GM18505 (cell line): ENCODE data around the gene OPN1LW.
"Not testable (repeated sequence)": the region's sequence is repeated elsewhere in the genome, so short reads cannot be mapped to it uniquely, and the experiment has no call there.

Experiments
- ATAC-seq: cut with Tn5 transposase; IDR thresholded peaks from one replicate; pipeline ENCODE4 v1.9.1; 2021; ENCODE audit not compliant: unreplicated experiment
- POLR2A ChIP-seq: IDR thresholded peaks from 4 replicates; pipeline ENCODE4 v1.6.1; 2011; ENCODE audit warnings: borderline replicate concordance; ENCODE audit not compliant: insufficient read depth, insufficient read length; ENCODE audit errors: extremely low read depth

OPN1LW gene

DNA sequence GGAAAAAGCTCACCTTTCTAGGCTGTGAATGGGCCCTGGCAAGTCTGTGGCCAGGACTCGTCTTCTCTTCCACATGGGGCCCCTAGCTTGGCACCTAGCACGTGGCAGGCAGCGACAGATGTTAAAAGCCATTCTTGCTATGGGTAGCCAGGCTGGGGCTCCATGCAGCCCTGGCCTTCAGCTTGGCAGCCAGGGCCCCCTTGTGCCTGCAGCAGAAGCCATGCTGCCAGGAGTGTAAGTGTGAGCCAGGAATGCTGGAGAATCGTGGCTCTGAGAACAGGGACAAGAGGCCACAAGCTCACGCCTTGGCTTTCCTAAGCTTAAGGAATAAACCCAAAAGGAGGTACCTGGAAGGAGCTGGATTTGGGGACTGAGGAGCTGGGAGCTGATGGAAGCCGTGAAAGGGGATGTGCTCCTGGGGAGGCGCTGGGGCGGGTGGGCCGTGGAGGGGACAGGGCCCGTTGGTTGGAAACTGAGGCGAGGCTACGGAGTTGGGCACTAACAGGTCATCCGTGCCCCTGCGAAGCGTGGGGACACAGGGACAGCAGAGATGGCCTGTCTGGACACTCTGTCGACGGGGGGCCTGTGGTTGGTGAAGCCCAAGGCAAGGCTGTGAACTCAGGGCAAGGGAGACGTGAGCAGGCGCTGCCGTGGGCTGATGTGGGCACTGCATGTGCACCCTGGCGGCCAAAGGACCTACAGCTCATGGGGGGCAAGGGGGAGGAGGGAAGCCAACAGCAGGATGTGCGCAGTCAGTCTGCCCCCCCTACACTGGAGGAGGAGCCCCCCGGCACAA lies 895 bp upstream of the OPN1LW start:
- no peak for TF ChIP-seq POLR2A
- ATAC-seq: no peak

DNA sequence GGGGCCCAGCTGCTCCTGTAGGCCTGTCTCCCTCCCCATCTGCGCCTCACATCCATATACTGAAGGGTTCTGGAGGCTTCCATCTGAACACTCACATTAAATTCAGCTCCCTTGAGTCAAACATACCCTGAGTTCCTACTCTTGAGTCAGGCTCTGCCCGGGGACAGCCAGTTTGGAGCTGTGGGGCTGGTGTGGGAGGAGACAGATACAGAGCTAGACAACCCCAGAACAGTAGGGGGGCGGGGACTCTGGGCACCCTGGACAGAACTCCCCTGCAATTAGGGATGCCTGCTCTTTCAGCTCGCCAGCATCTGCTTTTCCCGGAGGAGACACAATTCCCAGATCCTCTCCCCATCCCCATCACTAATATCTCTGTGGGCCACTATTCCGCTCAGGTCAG lies 7.0 kb downstream of the OPN1LW start:
- not testable (repeated sequence) for ATAC-seq

DNA sequence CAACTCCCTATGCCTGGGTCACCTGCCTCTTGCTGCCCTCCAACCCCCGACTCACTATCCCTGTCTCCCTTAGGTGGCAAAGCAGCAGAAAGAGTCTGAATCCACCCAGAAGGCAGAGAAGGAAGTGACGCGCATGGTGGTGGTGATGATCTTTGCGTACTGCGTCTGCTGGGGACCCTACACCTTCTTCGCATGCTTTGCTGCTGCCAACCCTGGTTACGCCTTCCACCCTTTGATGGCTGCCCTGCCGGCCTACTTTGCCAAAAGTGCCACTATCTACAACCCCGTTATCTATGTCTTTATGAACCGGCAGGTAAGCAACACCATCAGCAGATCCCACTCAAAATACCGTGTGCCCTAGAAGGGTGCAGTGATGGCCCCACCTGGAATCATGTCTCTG lies 12.2 kb downstream of the OPN1LW start:
- ATAC-seq: not testable (repeated sequence)

DNA sequence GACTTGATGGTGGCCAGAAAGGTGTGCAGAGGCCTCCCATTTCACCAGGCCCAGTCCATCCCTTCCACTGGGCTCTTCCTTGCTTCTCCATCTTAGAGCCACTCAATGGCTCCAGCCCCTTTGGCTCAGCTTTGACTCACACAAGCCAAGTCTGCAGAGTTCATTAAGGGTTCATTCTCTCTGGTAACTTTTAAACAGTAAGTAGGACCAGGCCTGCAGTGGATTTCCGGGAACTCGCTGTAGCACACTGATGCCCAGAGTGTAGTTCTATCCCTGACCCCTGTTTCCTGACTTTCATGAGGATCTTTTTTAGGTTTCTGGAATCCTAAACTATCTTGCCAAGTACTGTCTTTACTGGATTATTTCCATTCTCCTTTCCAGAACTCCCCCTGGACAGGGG lies 13.2 kb downstream of the OPN1LW start:
- not testable (repeated sequence) for ATAC-seq

DNA sequence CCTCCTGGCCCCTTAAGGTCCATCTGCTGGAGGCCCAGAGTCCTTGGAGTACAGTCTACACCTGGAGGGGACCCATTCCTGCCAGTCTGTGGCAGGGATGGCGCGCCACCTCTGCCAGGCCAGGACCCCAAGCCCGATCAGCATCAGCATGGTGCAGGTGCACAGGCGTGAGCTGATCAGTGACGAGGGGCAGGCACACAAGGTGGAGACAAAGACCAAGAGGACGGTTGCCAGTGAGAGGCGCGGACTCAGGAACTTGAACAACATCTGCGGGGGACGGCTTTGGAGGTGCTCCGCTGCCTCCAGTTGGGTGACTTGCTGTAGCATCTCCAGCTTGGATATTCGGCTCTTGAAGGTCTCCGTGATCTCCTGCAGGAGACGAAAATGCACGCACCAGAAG lies 15.3 kb downstream of the OPN1LW start:
- not testable (repeated sequence) for ATAC-seq

DNA sequence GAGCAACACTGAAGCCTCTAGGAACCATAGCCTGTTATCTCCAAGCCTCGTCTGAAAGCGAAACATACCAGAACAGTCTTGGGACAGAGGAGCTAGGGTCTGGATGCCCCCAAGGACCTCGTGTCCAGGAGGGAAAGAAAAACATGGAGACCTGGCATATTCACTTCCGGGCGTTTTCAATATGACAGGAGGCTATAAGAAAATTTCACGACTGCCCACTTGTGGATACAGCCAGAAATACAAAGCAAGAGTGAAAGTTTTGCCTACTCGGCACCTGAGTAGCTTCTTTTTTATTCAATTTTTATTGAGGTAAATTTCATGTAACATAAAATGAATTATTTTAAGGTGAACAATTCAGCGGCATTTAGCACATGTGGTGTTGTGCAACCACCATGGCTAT lies 20.9 kb downstream of the OPN1LW start:
- not testable (repeated sequence) for ATAC-seq

DNA sequence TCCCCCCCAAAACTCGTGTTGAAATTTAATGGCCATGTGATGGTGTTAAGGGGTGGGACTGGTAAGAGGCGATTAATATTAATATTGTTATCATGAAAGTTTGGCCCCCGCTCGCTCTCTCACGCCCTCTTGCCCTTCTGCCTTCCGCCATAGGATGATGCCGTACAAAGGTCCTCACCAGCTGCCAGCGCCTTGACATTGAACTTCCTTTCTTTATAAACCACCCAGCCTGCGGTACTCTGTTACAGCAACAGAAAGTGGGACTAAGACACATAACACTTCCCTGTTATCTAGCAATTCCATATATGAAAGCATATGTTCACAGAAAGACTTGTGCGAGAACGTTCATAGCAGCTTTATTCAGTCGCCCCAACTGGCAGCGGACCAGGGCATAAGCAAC lies 24.3 kb downstream of the OPN1LW start:
- not testable (repeated sequence) for ATAC-seq

DNA sequence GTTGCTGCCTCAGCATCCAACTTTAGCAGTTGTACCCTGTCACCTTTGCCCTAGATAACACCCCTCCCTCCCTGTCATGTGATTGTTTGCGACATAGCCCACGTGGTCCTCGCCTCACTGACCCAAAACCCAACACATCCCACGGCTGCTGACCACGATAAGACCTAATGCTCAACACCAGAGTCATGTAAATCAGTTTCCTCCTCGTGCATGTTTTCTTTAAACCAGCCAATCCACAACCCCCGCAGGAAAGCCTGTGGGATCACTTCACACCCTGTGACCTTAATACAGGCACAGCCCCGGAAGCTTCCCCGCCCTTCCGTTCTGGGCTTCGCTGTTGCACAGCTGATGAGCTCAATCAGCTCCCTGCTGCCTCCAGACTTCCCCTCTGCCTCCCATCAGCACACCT lies 28.5 kb downstream of the OPN1LW start:
- ATAC-seq: not testable (repeated sequence)

DNA sequence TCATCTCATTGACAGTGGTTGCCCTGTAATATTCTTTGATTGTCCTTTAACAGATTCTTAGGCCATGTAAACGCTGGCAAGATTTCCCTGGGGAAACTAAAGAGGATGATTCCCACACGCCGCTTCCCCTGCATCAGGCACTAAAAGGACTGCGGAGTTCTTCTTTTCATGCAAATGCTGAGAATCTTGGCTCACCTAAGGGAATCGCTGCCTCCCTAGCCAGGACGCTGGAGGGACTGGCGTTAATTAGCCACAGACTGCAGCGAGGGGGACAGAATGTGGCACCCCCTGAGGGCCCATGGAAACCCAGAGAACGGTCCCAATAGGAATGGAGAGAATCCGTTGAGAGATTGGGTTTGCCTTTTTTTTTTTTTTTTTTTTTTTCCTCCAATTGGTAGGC lies 30.3 kb downstream of the OPN1LW start:
- ATAC-seq: not testable (repeated sequence)

DNA sequence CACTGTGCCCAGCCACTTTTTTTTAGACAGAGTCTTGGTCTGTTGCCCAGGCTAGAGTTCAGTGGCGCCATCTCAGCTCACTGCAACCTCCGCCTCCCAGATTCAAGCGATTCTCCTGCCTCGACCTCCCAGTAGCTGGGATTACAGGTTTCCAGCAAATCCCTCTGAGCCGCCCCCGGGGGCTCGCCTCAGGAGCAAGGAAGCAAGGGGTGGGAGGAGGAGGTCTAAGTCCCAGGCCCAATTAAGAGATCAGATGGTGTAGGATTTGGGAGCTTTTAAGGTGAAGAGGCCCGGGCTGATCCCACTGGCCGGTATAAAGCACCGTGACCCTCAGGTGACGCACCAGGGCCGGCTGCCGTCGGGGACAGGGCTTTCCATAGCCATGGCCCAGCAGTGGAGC lies 38.3 kb downstream of the OPN1LW start, which contains the start of gene OPN1MW:
Gene OPN1MW, plus strand, starts transcription at position 301 of the 400 bp plus-strand sequence. Its CDS starts 82 bp downstream, at position 383.
- not testable (repeated sequence) for ATAC-seq

DNA sequence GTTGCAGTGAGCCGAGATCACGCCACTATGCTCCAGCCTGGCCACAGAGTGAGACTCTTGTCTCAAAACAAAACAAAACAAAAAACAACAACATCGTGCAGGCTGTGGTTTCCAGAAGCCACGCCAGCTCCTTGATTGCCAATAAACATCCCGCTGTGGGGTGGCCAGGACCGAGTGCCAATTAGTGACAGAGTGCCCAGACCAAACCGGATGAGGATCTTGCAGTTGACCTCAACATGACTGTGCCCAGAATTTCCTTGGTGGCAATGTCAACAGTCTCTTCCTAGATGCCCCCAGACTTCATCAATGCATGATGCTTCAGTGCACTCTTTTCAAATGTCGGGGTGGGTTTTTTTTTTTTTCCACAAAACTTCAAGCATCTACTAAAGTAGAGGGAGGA lies 39.8 kb downstream of the OPN1LW start:
- not testable (repeated sequence) for ATAC-seq

DNA sequence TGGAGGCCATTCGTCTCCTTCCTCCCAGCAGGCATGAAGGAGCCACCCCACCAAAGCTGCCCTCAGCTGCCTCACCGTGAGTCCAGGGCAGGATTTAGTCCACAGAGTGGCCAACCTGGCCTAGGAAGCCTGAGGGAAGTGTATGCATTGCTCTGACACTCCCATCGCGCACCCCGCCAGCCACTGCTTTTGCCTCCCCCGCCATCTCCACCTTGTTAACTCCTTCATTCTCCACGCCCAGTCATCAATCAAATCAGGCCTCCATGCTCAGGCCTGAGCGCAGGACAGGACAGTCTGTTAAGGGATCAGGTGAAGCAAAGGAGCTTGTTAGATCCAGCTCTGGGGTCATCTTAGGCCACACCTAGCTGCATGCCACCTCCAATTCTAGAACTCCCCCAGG lies 48.8 kb downstream of the OPN1LW start:
- not testable (repeated sequence) for ATAC-seq

DNA sequence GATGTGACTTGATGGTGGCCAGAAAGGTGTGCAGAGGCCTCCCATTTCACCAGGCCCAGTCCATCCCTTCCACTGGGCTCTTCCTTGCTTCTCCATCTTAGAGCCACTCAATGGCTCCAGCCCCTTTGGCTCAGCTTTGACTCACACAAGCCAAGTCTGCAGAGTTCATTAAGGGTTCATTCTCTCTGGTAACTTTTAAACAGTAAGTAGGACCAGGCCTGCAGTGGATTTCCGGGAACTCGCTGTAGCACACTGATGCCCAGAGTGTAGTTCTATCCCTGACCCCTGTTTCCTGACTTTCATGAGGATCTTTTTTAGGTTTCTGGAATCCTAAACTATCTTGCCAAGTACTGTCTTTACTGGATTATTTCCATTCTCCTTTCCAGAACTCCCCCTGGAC lies 50.3 kb downstream of the OPN1LW start:
- ATAC-seq: not testable (repeated sequence)

DNA sequence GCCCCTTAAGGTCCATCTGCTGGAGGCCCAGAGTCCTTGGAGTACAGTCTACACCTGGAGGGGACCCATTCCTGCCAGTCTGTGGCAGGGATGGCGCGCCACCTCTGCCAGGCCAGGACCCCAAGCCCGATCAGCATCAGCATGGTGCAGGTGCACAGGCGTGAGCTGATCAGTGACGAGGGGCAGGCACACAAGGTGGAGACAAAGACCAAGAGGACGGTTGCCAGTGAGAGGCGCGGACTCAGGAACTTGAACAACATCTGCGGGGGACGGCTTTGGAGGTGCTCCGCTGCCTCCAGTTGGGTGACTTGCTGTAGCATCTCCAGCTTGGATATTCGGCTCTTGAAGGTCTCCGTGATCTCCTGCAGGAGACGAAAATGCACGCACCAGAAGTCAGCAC lies 52.4 kb downstream of the OPN1LW start:
- not testable (repeated sequence) for ATAC-seq
